Measurements from ENCODE around the gene RIMS1. TPM values are rescaled to one million over a fixed set of nuclear protein-coding genes. Genes with fewer than 3 reads are reported as not detected.

RIMS1 gene
- total and polyA plus RNA-seq, 4 donors = 0.09 to 0.17 TPM; not detected in 2

DNA sequence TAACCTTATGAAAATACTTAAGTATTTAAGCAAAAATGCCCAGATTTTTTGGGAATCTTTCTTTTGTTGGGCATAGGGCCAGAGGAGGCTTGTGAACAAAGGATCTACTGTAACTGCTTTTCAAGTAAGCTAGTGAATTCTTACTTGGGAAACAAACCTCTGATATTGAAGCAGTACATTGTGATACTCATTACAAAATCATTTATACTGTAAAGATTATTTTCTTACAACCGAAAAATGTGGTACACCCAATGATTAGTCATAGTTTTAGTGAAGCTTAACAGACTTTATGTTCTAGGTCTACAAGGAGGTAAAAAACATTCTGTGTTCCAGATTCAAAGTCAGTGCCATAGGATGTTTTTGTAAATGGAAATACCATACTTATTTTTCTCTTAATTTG, 462.6 kb downstream of the RIMS1 start:
- Histone ChIP-seq H3K4me3 (ENCODE audit: low read depth in 1 of 3, low read length in 3 of 3) (no peak overlapping the region), H3K9me3 (ENCODE audit: control insufficient read depth in 4 of 4, low read length in 3 of 4) (no peaks in the 10 kb centered on the region), H3K4me1 (ENCODE audit: control insufficient read depth in 4 of 4, insufficient read depth in 4 of 4, low read length in 3 of 4) (no peaks in the 10 kb centered on the region), H3K36me3 (ENCODE audit: control insufficient read depth in 4 of 4, insufficient read depth in 3 of 4, low read depth in 1 of 4, low read length in 3 of 4) (no peaks in the 10 kb centered on the region), H3K9ac (ENCODE audit: low read depth in 1 of 2, low read length in 2 of 2) (no peak overlapping the region), H3K27me3 (ENCODE audit: control insufficient read depth in 4 of 4, insufficient read depth in 4 of 4, low read length in 3 of 4) (no peaks in the 10 kb centered on the region), H3K27ac (ENCODE audit: low read depth in 1 of 2, low read length in 2 of 2) (no peak overlapping the region)
- no peak for TF ChIP-seq RAD21 (IDR thresholded peaks at IDR 0.05)
- no peak for TF ChIP-seq TAF1 (conservative IDR thresholded peaks at IDR 0.05)
- TF ChIP-seq FOXA2 (IDR thresholded peaks at IDR 0.05) = no peak
- TF ChIP-seq, protein P1, sequence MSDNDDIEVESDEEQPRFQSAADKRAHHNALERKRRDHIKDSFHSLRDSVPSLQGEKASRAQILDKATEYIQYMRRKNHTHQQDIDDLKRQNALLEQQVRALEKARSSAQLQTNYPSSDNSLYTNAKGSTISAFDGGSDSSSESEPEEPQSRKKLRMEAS (IDR thresholded peaks at IDR 0.05) = no peak
- TF ChIP-seq HNF4A (conservative IDR thresholded peaks at IDR 0.05) = no peak
- TF ChIP-seq, protein P2, sequence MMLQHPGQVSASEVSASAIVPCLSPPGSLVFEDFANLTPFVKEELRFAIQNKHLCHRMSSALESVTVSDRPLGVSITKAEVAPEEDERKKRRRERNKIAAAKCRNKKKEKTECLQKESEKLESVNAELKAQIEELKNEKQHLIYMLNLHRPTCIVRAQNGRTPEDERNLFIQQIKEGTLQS (IDR thresholded peaks at IDR 0.05) = no peak
- TF ChIP-seq JUND (IDR thresholded peaks at IDR 0.05) = no peak
- TF ChIP-seq FOXA1 (IDR thresholded peaks at IDR 0.05) = no peak
- TF ChIP-seq SP1 (IDR thresholded peaks at IDR 0.05) = no peak
- TF ChIP-seq, protein P3, sequence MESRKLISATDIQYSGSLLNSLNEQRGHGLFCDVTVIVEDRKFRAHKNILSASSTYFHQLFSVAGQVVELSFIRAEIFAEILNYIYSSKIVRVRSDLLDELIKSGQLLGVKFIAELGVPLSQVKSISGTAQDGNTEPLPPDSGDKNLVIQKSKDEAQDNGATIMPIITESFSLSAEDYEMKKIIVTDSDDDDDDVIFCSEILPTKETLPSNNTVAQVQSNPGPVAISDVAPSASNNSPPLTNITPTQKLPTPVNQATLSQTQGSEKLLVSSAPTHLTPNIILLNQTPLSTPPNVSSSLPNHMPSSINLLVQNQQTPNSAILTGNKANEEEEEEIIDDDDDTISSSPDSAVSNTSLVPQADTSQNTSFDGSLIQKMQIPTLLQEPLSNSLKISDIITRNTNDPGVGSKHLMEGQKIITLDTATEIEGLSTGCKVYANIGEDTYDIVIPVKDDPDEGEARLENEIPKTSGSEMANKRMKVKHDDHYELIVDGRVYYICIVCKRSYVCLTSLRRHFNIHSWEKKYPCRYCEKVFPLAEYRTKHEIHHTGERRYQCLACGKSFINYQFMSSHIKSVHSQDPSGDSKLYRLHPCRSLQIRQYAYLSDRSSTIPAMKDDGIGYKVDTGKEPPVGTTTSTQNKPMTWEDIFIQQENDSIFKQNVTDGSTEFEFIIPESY (IDR thresholded peaks at IDR 0.05) = no peak
- no peak for TF ChIP-seq GABPA (IDR thresholded peaks at IDR 0.05 in 1 of 2, conservative IDR thresholded peaks at IDR 0.05 in 1 of 2)
- TF ChIP-seq NR2F2 (IDR thresholded peaks at IDR 0.05) = no peak
- TF ChIP-seq, protein P4, sequence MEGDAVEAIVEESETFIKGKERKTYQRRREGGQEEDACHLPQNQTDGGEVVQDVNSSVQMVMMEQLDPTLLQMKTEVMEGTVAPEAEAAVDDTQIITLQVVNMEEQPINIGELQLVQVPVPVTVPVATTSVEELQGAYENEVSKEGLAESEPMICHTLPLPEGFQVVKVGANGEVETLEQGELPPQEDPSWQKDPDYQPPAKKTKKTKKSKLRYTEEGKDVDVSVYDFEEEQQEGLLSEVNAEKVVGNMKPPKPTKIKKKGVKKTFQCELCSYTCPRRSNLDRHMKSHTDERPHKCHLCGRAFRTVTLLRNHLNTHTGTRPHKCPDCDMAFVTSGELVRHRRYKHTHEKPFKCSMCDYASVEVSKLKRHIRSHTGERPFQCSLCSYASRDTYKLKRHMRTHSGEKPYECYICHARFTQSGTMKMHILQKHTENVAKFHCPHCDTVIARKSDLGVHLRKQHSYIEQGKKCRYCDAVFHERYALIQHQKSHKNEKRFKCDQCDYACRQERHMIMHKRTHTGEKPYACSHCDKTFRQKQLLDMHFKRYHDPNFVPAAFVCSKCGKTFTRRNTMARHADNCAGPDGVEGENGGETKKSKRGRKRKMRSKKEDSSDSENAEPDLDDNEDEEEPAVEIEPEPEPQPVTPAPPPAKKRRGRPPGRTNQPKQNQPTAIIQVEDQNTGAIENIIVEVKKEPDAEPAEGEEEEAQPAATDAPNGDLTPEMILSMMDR (IDR thresholded peaks at IDR 0.05; ENCODE audit: low read depth, low read length, missing input control) = no peak
- TF ChIP-seq HNF4G (IDR thresholded peaks at IDR 0.05) = no peak
- no peak for TF ChIP-seq YY1 (IDR thresholded peaks at IDR 0.05)
- no peak for TF ChIP-seq EGR1 (IDR thresholded peaks at IDR 0.05; ENCODE audit: low read depth in 2 of 2)
- WGBS = 68% methylated on average over 1 of the region's 1 CpG
- DNase-seq (ENCODE audit: low spot score) = no peak

DNA sequence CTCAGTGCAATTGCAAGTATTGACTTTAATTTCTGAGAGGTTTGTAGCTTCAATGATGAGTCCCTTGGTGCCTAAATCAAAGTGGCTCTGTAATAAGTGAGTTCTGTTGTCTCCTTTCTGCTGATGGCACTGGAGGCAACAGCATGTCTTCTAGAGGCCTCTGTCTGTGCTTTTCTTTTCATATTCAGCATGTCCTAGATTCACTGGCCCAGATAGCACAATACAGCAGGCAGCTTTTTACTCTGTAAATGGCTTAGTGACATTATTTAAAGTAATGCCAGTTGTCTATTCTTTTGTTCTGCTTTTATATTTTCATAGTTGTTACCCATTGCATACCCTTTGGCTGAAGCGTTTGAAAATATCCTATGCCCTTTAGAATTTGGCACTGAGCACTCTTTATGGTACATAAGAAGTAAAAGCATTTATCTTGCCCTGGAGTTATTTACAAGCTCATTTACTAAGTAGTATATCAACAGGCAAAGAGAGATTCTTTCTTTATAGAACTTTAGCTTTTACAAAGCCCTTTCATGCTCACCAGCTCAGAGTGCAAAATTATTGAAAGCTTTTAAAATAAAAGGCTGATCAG, 464.0 kb downstream of the RIMS1 start:
- no peak overlapping the region for H3K4me3 ChIP-seq (ENCODE audit: low read depth in 1 of 3, low read length in 3 of 3)
- no peak overlapping the region for H3K27ac ChIP-seq (ENCODE audit: low read depth in 1 of 2, low read length in 2 of 2)
- no peaks in the 10 kb centered on the region for H3K4me1 ChIP-seq (ENCODE audit: control insufficient read depth in 4 of 4, insufficient read depth in 4 of 4, low read length in 3 of 4)
- DNase-seq (ENCODE audit: low spot score) = no peak
- no peaks in the 10 kb centered on the region for H3K9me3 ChIP-seq (ENCODE audit: control insufficient read depth in 4 of 4, low read length in 3 of 4)
- 69% methylated on average over 1 of the region's 1 CpG for WGBS
- H3K9ac ChIP-seq (ENCODE audit: low read depth in 1 of 2, low read length in 2 of 2) = no peak overlapping the region
- TF ChIP-seq GABPA (IDR thresholded peaks at IDR 0.05 in 1 of 2, conservative IDR thresholded peaks at IDR 0.05 in 1 of 2) (no peak), FOXA1 (IDR thresholded peaks at IDR 0.05) (no peak), EGR1 (IDR thresholded peaks at IDR 0.05; ENCODE audit: low read depth in 2 of 2) (no peak), NR2F2 (IDR thresholded peaks at IDR 0.05) (no peak), FOXA2 (IDR thresholded peaks at IDR 0.05) (no peak), SP1 (IDR thresholded peaks at IDR 0.05) (no peak), JUND (IDR thresholded peaks at IDR 0.05) (no peak), HNF4G (IDR thresholded peaks at IDR 0.05) (no peak), HNF4A (conservative IDR thresholded peaks at IDR 0.05) (no peak), TAF1 (conservative IDR thresholded peaks at IDR 0.05) (no peak)
- TF ChIP-seq, protein P5, sequence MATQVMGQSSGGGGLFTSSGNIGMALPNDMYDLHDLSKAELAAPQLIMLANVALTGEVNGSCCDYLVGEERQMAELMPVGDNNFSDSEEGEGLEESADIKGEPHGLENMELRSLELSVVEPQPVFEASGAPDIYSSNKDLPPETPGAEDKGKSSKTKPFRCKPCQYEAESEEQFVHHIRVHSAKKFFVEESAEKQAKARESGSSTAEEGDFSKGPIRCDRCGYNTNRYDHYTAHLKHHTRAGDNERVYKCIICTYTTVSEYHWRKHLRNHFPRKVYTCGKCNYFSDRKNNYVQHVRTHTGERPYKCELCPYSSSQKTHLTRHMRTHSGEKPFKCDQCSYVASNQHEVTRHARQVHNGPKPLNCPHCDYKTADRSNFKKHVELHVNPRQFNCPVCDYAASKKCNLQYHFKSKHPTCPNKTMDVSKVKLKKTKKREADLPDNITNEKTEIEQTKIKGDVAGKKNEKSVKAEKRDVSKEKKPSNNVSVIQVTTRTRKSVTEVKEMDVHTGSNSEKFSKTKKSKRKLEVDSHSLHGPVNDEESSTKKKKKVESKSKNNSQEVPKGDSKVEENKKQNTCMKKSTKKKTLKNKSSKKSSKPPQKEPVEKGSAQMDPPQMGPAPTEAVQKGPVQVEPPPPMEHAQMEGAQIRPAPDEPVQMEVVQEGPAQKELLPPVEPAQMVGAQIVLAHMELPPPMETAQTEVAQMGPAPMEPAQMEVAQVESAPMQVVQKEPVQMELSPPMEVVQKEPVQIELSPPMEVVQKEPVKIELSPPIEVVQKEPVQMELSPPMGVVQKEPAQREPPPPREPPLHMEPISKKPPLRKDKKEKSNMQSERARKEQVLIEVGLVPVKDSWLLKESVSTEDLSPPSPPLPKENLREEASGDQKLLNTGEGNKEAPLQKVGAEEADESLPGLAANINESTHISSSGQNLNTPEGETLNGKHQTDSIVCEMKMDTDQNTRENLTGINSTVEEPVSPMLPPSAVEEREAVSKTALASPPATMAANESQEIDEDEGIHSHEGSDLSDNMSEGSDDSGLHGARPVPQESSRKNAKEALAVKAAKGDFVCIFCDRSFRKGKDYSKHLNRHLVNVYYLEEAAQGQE (IDR thresholded peaks at IDR 0.05) = no peak
- TF ChIP-seq, protein P2 (IDR thresholded peaks at IDR 0.05) = no peak
- TF ChIP-seq, protein P3 (IDR thresholded peaks at IDR 0.05) = no peak
- TF ChIP-seq, protein P1 (IDR thresholded peaks at IDR 0.05) = no peak
- H3K27me3 ChIP-seq (ENCODE audit: control insufficient read depth in 4 of 4, insufficient read depth in 4 of 4, low read length in 3 of 4) = no peaks in the 10 kb centered on the region
- H3K36me3 ChIP-seq (ENCODE audit: control insufficient read depth in 4 of 4, insufficient read depth in 3 of 4, low read depth in 1 of 4, low read length in 3 of 4) = no peaks in the 10 kb centered on the region

All from liver (tissue), 9 donors.